HG03060 (cell line): ENCODE results near the gene SOAT2.

Experiments
- ATAC-seq: cut with Tn5 transposase; IDR thresholded peaks from one replicate; pipeline ENCODE4 v1.9.1; 2021; ENCODE audit warnings: low read depth, moderate number of reproducible peaks; ENCODE audit not compliant: unreplicated experiment

Gene SOAT2, protein sequence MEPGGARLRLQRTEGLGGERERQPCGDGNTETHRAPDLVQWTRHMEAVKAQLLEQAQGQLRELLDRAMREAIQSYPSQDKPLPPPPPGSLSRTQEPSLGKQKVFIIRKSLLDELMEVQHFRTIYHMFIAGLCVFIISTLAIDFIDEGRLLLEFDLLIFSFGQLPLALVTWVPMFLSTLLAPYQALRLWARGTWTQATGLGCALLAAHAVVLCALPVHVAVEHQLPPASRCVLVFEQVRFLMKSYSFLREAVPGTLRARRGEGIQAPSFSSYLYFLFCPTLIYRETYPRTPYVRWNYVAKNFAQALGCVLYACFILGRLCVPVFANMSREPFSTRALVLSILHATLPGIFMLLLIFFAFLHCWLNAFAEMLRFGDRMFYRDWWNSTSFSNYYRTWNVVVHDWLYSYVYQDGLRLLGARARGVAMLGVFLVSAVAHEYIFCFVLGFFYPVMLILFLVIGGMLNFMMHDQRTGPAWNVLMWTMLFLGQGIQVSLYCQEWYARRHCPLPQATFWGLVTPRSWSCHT

GRCh38 chr12:53102883-53103807 is at the start of gene SOAT2:
Gene SOAT2, plus strand, starts transcription at chr12:53103486. Its CDS starts 92 bp downstream, at chr12:53103578.
- no peak for ATAC-seq

DNA sequence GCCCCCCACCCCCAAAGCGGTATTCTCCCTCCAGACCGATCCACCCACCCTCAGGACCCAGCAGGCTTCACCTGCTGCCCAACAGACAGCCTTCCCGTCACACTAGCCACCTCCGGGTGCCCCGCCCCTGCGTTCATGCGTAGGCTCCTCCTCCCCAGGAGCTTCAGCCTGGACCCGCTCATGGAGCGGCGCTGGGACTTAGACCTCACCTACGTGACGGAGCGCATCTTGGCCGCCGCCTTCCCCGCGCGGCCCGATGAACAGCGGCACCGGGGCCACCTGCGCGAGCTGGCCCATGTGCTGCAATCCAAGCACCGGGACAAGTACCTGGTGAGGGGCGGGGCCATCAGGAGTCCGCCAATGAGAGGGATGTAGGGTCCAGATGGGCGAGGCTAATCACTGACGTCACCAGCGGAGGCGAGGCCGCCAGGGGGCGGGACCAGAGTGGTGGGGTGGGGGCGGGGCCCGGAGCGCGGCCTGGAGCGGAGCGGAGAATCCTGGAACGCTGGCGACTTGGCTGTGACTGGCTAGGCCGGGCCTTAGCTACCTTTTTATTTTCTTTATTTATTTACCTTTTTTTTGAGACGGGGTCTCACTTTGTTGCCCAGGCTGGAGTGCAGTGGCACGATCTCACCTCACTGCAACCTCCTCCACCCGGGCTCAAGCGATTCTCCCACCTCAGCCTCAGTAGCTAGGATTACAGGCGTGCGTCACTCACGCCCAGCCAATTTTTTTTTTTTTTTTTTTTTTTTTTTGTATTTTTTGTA is 49.0 kb upstream of the SOAT2 start:
- peak; percentile 59 for ATAC-seq

GRCh38 chr12:53055471-53056266 is 47.6 kb upstream of the SOAT2 start:
- no peak for ATAC-seq

GRCh38 chr12:53056296-53056695 is 47.0 kb upstream of the SOAT2 start:
- ATAC-seq: no peak

- no peak for ATAC-seq
Observed at GRCh38 chr12:53056901-53057300, 46.4 kb upstream of the SOAT2 start.

DNA sequence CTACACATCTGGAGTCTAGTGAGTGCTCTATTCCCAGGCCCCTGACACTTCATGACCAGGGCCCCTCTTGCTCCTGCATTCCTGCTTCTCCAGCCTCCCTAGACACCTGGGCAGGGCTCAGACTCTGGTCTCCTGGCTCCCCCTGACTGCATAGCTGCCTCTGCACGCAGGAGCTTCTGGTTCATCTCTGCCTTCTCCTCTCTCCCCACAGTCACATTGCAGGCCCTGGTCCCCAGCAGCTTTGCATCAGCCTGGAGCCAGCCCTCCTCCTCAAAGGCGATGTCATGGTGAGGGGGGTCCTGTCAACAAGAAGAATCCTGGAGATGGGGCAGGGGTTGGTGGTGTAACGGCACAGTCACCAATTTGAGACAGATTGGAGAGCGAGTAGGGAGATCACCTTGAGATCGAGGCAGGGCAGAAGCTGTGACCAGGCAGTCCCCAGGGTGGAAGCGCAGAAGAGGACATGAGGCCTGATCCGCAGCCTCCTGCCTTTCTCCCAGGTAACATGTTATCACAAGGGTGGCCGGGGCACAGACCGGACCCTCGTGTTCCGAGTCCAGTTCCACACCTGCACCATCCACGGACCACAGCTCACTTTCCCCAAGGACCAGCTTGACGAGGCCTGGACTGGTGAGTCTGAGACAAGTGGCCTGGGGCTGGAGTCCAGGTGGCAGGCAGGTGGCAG is 45.3 kb upstream of the SOAT2 start:
- no peak for ATAC-seq

DNA sequence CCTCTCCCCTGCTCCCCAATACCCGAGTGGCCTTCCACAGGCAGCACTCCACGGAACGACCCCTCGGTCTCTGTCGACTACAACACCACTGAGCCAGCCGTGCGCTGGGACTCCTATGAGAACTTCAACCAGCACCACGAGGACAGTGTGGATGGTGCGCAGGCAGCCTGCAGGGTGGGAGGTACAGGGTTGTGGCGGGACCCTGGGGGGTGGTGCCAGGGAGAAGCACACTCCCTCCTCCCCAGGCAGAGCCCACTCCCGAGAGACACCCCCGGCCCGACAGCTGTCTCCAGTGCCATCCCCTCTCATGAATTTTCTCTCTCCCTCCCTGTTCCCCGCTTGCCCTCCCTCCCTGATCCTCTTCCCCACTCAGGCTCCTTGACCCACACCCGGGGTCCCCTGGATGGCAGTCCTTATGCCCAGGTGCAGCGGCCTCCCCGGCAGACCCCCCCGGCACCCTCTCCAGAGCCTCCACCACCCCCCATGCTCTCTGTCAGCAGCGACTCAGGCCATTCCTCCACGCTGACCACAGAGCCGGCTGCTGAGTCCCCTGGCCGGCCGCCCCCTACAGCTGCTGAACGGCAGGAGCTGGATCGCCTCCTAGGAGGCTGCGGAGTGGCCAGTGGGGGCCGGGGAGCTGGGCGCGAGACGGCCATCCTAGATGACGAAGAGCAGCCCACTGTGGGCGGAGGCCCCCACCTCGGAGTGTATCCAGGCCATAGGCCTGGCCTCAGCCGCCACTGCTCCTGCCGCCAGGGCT is 44.4 kb upstream of the SOAT2 start:
- no peak for ATAC-seq

GRCh38 chr12:53059434-53060063 is 43.7 kb upstream of the SOAT2 start:
- ATAC-seq: no peak

GRCh38 chr12:53060064-53060720 is 43.1 kb upstream of the SOAT2 start:
- no peak for ATAC-seq

DNA sequence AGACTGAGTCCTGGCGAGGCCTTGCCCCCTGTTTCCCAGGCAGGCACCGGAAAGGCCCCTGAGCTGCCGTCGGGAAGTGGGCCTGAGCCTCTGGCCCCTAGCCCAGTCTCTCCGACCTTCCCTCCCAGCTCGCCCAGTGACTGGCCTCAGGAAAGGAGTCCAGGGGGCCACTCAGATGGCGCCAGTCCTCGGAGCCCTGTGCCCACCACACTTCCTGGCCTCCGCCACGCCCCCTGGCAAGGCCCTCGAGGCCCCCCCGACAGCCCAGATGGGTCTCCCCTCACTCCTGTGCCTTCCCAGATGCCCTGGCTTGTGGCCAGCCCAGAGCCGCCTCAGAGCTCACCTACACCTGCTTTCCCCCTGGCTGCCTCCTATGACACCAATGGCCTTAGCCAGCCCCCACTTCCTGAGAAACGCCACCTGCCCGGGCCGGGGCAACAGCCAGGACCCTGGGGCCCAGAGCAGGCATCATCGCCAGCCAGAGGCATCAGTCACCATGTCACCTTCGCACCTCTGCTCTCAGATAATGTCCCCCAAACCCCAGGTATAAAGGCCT is 42.5 kb upstream of the SOAT2 start:
- no peak for ATAC-seq

DNA sequence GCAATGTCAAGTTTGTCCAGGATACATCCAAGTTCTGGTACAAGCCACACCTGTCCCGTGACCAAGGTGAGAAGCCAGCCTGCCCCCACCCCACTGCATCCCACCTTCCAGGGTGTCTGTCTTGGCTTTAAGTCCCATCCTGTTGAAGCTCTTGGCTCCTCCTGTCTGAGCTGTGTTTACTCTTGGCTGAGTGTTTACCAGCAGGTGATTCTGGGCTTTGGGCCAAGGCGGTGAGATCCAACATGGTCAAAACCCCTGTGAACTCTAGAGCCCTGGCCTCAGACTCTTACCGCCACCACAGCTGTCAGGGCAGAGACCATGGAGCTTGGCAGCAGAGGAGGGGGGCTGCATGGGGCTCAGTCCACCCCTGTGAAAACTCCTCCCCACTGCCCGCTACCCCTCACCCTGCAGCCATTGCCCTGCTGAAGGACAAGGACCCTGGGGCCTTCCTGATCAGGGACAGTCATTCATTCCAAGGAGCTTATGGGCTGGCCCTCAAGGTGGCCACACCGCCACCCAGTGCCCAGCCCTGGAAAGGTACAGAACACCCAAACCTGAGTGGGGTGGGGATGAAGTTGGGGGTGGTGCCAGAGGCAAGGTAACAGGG is 41.8 kb upstream of the SOAT2 start:
- no peak for ATAC-seq

DNA sequence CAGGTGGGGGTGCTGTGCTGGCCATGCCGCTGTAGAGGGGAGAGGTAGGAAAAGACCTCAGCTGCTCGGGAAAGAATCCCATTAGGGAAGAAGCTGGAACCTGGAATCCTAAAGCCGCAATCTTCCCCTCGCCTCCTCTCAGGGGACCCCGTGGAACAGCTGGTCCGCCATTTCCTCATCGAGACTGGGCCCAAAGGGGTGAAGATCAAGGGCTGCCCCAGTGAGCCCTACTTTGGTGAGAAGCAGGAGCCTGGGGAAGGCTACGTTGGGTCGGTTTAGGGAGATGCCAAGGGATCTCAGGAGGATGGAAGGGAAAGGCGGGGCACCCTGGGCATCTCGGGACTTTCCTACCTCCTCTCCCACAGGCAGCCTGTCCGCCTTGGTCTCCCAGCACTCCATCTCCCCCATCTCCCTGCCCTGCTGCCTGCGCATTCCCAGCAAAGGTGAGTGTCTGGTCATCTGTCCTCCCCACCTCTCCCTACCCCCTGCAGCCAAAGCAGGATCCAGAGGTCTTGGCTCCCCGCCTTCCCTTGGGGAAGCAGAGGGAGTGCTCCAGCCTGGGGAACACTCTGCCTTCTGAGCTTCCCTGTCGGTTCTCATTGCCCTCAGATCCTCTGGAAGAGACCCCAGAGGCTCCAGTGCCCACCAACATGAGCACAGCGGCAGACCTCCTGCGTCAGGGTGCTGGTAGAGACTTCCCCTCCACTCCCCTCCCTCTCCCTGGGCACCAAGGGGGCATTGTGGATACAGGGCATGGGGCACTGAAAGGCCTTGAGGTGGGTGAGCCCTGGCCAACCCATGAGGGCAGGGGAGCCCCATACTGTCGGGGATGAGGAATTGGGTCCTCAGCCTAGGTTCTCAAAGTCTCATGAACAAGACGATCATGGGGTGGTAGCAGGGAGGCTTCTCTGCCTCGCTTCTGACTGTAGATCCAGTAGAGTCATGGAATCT is 41.0 kb upstream of the SOAT2 start:
- ATAC-seq: no peak

DNA sequence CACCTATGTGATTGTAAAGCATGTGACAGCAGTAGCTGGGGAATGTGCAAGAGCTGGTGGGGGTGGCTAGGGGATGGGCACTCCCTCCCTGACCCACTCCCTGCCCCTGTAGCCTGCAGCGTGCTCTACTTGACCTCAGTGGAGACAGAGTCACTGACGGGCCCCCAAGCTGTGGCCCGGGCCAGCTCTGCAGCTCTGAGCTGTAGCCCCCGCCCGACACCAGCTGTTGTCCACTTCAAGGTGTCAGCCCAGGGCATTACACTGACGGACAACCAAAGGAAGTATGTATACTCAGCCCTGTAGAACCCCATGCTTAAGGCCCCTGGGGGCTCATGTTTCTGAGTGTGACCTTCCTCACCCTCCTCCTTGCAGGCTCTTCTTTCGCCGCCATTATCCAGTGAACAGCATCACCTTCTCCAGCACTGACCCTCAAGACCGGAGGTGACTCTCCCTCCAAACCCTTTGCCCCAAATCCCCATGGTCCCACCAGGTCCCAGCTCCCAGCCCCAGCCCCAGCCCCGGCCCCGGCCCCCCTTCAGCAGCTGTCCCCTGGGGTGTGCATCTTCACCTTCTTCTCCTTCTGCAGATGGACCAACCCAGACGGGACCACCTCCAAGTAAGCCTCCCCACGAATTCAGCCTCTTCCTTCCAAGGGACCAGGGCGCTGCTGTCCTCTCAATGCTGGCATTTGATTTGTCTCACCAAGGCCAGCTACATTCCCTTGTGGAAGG is 40.1 kb upstream of the SOAT2 start:
- ATAC-seq: no peak

GRCh38 chr12:53063708-53064612 is 39.3 kb upstream of the SOAT2 start:
- no peak for ATAC-seq
